GM21576 (cell line): Measurements from ENCODE around the gene NAT14.
A peak's percentile ranks its signal among the peaks of the same experiment; 100 is the strongest.

Experiments
- ATAC-seq: cut with Tn5 transposase; IDR thresholded peaks from one replicate; pipeline ENCODE4 v1.9.1; 2021; ENCODE audit warnings: mild to moderate bottlenecking, moderate library complexity; ENCODE audit not compliant: unreplicated experiment

NAT14 gene

GRCh38 chr19:55452749-55453346 lies 32.1 kb upstream of the NAT14 start:
- no peak for ATAC-seq

GRCh38 chr19:55453511-55454260 lies 31.3 kb upstream of the NAT14 start:
- ATAC-seq, result no peak

GRCh38 chr19:55454787-55455243 lies 30.2 kb upstream of the NAT14 start:
- ATAC-seq, result no peak

DNA sequence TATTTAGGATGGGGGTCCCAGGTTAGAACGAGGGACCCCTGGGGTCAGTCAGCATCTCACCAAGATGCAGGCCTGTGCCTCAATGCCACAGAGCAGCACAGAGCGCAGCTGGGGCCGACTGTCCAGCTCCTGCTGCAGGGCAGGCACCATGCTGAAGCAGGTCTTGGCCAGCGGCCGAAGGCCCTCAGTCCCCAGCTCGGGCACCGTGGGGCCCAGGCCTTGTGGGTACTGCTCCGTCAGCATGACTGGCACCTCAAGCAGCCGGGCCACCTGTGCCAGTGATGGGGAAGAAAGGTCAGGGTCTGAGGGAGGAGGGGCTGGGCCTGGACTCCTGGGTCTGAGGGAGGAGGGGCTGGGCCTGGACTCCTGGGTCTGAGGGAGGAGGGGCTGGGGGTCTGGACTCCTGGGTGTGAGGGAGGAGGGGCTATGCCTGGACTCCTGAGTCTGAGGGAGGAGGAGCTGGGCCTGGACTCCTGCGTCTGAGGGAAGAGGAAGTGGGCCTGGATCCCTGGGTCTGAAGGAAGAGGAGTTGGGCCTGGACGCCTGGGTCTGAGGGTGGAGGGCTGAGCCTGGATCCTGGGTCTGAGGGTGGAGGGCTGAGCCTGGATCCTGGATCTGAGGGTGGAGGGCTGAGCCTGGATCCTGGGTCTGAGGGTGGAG lies 29.3 kb upstream of the NAT14 start:
- no peak for ATAC-seq

- ATAC-seq, result no peak
Observed at GRCh38 chr19:55456347-55456746, 28.6 kb upstream of the NAT14 start.

GRCh38 chr19:55457683-55458457 lies 27.1 kb upstream of the NAT14 start:
- ATAC-seq, result no peak

- ATAC-seq, result no peak
Observed at GRCh38 chr19:55459551-55459949, 25.4 kb upstream of the NAT14 start.

GRCh38 chr19:55459950-55460657 lies 24.9 kb upstream of the NAT14 start:
- no peak for ATAC-seq

GRCh38 chr19:55460670-55461258 lies 24.2 kb upstream of the NAT14 start:
- ATAC-seq, result no peak

- ATAC-seq, result peak; percentile 92
Observed at GRCh38 chr19:55461259-55461973, 23.6 kb upstream of the NAT14 start, which contains the start of gene ISOC2. Gene ISOC2 (minus strand): TSS chr19:55461642. CDS start chr19:55456486, 5,156 bp downstream.

DNA sequence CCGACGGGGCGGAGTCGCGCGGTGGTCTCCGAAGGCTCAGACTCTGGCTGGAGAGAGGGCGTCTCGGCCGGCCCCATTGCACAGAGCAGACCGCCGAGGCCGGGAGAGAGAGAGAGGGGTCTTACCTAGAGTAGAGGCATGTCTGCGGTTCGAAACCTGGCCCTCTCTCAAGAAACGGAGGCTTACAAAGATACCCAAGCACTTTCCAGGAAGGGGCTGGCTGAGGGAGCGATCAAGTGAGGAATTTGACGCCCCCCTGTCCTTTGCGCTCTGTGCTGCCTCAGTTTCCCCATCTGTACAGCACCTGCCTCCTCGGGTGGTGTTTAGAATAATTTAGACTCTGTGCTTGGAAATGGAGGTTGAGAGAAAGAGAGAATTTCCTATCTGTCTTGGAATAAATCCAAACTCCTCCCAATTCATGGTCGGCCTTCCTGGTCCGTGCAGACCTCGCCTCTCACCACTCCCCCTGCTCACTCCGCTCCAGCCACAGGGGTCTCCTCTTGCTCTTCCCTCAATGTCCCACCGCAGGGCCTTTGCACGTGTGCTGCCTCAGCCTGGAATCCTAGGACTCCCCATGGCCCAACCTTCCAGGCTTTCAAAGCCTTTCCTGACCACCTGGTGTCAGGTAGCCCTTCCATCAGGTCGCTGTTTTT lies 22.9 kb upstream of the NAT14 start:
- no peak for ATAC-seq

GRCh38 chr19:55462722-55463121 lies 22.3 kb upstream of the NAT14 start:
- ATAC-seq, result no peak

DNA sequence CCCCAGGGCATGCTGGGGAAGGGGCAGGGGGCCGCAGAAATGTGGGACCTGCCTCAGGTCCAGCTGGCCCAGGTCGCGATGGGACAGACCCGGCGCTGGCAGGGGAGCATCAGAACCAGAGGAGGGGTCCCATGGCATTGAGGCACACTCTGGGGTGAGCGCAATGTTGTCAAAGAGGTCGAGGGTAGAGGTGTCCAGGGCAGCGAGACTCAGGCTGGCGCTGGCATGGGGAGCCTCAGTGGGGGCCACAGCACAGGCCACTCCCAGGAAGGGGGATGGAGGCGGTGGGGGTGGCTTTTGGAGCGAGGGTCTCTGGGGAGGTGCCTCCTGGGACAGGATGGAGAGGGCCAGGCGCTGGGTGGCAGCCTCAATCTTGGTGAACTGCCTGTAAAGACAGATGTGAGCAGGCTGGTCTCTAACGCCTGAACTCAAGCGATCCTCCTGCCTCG lies 21.4 kb upstream of the NAT14 start:
- ATAC-seq, result no peak

DNA sequence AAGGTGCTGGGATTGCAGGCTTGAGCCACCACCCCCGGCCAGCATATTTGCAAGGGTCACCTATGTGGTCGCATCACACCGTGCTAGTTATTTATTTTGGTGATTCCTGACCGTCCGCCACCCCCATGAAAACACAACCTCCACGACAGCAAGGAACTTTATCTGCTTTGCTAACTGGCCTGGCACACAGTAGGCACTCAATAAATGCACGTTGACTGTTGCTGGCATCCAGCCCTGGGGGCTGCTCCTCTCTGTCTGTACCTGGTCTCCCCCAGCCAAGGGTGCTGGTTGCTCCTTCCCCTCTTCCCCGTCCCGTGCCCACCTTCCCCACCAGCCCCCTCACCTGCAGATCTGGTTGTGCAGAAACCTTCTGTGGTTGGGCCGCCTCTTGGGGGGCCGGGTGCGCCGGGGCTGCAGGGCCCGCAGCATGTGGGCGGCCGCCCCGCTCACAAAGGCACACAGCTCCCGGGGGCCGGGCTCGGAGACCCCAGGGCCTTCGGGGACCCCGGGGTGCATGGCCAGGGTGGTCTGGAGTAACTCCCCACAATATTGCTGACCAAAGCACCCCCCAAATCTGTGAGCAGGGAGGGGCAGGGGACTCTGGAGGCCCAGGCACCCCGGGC lies 20.8 kb upstream of the NAT14 start:
- no peak for ATAC-seq

- no peak for ATAC-seq
Observed at GRCh38 chr19:55464662-55465054, 20.3 kb upstream of the NAT14 start, which contains the start of gene C19orf85. Gene C19orf85 (minus strand): TSS chr19:55464751. CDS start chr19:55464554, 197 bp downstream.

GRCh38 chr19:55465460-55466240 lies 19.3 kb upstream of the NAT14 start:
- no peak for ATAC-seq

GRCh38 chr19:55466241-55466614 lies 18.8 kb upstream of the NAT14 start:
- ATAC-seq, result no peak
